Subcutaneous adipose tissue (tissue), 4 donors: ENCODE measurements around the gene KCNK2. TPM values are rescaled to one million over a fixed set of nuclear protein-coding genes. Genes with fewer than 3 reads are reported as not detected.

Source experiments
- total RNA-seq, 4 donors: library from RNA; depleted of rRNA; stranded (reverse); fragments of >200 nt; gene quantifications; one replicate each; pipeline ENCODE4 v1.1.0, GENCODE V29; 2016
- TF ChIP-seq, protein P1 (sequence below): fragments of 450-650 bp; IDR thresholded peaks from one replicate; pipeline ENCODE4 v1.5.1; 2016; ENCODE audit warnings: low read depth, mild to moderate bottlenecking, control low read depth, antibody characterized with exemption, moderate library complexity

KCNK2 gene
- total RNA-seq, 4 donors from 2014 or later = 0.33 to 2.9 (median 1.5) TPM

DNA sequence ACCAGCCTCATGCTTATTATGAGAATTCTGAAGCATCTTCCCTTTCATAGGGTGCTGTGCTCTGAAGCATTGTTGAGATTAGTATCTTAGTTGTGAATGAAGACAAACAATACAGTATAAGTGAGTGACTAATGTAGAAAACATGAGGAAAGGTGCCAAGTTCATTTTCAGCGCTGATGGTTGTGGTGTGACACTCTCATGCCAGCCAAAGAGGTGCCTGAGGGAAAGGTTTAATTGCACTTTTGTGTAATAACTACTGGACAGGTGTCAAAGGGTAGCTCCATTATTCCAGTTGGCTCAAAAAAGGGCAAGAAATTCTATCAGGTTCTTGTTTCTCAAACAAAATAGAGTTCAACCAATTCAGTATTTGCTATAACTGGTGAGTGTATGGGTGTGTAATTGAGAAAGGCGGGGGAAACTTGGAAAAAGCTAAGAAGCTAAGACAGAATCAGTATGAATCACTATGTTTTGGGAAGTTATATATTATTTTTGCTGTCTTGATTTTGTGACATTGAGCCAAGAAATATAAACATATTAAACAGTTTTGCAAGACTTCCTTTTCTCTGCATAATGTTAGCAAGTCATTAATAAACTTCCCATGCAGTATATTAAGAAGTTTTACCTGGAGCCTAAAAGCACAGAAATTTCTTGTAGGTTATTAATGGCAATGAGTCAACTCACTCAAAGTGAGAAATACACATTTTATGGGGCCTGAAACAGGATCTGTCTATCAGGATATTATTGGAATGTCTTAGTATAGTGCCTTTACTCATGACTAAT lies 31.8 kb downstream of the KCNK2 start:
- TF ChIP-seq, protein P1, sequence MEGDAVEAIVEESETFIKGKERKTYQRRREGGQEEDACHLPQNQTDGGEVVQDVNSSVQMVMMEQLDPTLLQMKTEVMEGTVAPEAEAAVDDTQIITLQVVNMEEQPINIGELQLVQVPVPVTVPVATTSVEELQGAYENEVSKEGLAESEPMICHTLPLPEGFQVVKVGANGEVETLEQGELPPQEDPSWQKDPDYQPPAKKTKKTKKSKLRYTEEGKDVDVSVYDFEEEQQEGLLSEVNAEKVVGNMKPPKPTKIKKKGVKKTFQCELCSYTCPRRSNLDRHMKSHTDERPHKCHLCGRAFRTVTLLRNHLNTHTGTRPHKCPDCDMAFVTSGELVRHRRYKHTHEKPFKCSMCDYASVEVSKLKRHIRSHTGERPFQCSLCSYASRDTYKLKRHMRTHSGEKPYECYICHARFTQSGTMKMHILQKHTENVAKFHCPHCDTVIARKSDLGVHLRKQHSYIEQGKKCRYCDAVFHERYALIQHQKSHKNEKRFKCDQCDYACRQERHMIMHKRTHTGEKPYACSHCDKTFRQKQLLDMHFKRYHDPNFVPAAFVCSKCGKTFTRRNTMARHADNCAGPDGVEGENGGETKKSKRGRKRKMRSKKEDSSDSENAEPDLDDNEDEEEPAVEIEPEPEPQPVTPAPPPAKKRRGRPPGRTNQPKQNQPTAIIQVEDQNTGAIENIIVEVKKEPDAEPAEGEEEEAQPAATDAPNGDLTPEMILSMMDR = no peak

DNA sequence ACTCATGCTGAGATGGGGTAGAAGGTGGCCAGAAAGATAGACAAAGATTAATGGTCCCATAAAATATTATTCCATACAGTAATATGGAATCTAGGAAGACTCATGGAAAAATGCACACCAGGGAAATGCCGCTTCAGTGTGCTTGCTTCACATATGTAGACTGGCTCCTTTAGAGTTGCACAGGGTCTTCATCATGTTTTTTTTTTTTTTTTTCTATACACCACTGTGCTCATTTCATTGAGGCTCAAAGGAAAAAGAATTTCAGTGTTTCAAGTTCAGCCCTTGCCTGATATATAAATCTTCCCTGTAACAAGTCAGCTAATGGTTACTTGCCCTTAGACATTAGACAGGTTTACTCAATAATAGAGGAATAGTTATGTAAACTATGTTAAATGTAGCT lies 33.2 kb downstream of the KCNK2 start:
- TF ChIP-seq, protein P1 = no peak

DNA sequence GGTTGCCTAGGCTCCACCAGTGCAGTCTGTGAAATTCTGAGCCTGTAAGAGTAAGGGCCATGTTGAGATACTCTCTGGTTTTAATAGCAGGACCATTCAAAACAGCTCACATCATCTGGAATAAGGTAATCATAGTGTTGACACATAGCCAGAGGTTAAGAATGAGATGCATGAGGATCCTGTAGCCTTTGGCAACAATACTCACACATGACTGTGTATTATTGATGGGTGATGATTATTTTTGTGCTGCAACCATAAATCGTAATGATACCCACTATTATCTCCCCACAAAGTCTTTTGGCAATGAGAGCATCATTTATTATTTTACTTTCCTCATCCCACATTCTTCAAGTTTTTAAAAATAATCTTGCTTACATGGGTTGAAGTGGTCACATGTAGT lies 35.5 kb downstream of the KCNK2 start:
- TF ChIP-seq, protein P1 = no peak

DNA sequence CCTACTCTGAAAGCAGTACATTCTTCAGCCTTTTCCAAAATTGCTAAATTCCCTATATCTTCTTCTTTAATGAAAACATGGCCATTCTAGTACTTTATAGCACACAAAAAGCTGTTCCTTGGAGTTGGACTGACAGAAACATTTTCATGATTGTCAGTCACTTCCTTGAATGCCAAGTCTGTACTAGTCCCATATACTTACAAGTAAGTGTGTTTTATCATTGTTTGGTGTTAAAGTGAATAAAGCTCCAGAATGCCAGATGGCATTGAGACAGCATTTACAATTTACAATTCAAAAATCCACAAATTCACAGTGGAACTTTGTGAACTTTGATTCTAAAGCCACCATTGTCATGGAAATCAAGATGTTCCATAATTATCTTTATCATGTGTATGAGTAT lies 36.5 kb downstream of the KCNK2 start:
- TF ChIP-seq, protein P1 = no peak

DNA sequence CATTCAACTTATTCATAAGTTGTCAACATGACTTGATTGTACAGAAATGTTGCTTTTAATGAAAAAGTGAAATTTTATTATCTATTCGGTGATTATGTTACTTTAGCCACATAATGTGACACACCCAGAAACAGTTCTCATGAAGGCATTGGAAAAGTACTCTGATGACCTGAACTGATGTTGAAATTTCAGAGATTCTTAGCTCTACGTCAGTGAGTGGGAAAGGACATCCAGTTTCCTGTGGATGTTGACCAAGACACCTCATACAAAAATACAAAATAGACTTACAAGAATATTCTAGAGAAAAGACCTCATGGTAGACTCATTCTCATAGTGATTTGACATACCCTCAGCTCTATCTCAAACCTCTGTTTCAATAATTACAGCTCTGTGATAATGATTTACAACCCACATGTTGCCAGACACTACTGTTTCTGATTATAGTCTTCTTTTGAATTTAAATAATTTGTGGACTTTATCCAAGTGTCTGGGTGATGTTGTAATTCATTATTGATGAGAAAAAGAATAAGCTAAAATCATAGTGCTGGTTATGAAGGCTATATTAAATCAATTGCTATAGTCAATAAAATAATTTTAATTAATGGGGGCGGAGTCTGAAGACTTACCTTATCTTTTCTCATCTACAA lies 37.3 kb downstream of the KCNK2 start:
- TF ChIP-seq, protein P1 = no peak

DNA sequence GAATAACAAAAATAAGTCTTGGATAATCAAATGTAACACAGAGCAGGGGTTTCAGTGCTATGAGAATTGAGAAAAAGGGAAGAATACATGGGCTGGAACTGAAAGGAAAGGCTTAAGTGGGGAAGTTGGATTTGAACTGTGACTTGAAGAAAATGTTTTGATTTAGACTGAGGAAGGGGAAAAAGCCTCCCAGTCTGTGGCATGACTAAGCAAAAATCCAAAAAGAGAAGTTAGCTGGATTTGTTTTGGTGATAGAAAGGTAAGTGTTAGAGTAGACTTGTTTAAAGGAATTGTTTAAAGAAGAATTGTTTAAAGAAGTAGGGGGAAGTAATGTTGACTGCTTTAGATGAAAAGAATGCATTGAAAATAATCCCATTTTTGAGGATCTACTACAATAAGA lies 46.0 kb downstream of the KCNK2 start:
- TF ChIP-seq, protein P1 = no peak

DNA sequence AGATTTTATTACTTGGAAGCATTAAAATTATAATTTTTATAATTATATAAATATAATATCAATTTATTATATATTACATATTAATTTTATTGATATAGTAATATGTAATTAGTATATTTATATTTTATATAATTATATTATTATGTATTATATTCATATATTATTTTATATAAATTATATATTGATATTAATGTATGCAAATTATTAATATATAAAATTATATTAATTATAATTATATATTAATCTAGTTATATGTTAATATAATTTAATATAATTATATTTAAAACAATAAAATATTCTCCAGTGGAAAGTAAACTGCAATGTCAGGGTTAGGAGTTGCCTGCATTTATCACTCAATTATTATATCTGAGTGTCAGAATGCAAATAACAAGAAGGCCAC lies 48.8 kb downstream of the KCNK2 start:
- TF ChIP-seq, protein P1 = no peak
